ENCODE data around the gene AQP6. TPM values are rescaled to one million over a fixed set of nuclear protein-coding genes. Genes with fewer than 3 reads are reported as not detected.

The AQP6 gene
- total RNA-seq, 6 experiments from 2014 or later: 0.31 to 0.34 TPM; not detected in 4

- TF ChIP-seq POLR2A (IDR thresholded peaks at IDR 0.05): no peak
- no peak for TF ChIP-seq CTCF (IDR thresholded peaks at IDR 0.05)
- Histone ChIP-seq H3K27me3 (no peaks in the 10 kb centered on the region), H3K9me3 (no peaks in the 10 kb centered on the region), H3K4me3 (no peak overlapping the region), H3K4me1 (peaks cover 0 to 2% (median 0%) of the 10 kb centered on the region in 4 donors), H3K36me3 (no peaks in the 10 kb centered on the region), H3K27ac (no peak overlapping the region)
- DNase-seq (no peak), ATAC-seq (no peak)
- intact Hi-C loops (cut with DNase I): no loop called here
- WGBS (ENCODE audit: insufficient coverage, low coverage, low lambda C conversion rate, missing lambda C conversion rate): 81% methylated on average over 9 of the region's 17 CpGs
Measured at GRCh38 chr12:49975318-49975761, 2.6 kb downstream of the AQP6 start.

- H3K36me3 ChIP-seq: no peaks in the 10 kb centered on the region
- H3K9me3 ChIP-seq: no peaks in the 10 kb centered on the region
- DNase-seq (no peak), ATAC-seq (no peak)
- peaks cover 0 to 12% (median 0%) of the 10 kb centered on the region in 4 donors for H3K4me1 ChIP-seq
- no peaks in the 10 kb centered on the region for H3K27me3 ChIP-seq
- WGBS (ENCODE audit: insufficient coverage, low coverage, low lambda C conversion rate, missing lambda C conversion rate): 50% methylated on average over 2 of the region's 2 CpGs
- TF ChIP-seq CTCF (IDR thresholded peaks at IDR 0.05) (no peak), POLR2A (IDR thresholded peaks at IDR 0.05) (no peak)
- no peak overlapping the region for H3K27ac ChIP-seq
- intact Hi-C loops (cut with DNase I): no loop called here
- no peak overlapping the region for H3K4me3 ChIP-seq
Measured at GRCh38 chr12:49976557-49976956, 3.8 kb downstream of the AQP6 start.

- Histone ChIP-seq H3K36me3 (no peaks in the 10 kb centered on the region), H3K4me1 (peaks cover 0 to 12% (median 0%) of the 10 kb centered on the region in 4 donors), H3K27me3 (no peaks in the 10 kb centered on the region), H3K27ac (no peak overlapping the region), H3K4me3 (no peak overlapping the region), H3K9me3 (no peaks in the 10 kb centered on the region)
- DNase-seq (no peak), ATAC-seq (no peak)
- WGBS (ENCODE audit: insufficient coverage, low coverage, low lambda C conversion rate, missing lambda C conversion rate): 88% methylated on average over 3 of the region's 4 CpGs
- intact Hi-C loops (cut with DNase I): no loop called here
- TF ChIP-seq POLR2A (IDR thresholded peaks at IDR 0.05) (no peak), CTCF (IDR thresholded peaks at IDR 0.05) (no peak)
Measured at GRCh38 chr12:49978125-49978524, 5.4 kb downstream of the AQP6 start.

- TF ChIP-seq POLR2A (IDR thresholded peaks at IDR 0.05): no peak
- no peak for TF ChIP-seq CTCF (IDR thresholded peaks at IDR 0.05)
- Histone ChIP-seq H3K4me3 (no peak overlapping the region), H3K36me3 (no peaks in the 10 kb centered on the region), H3K4me1 (peaks cover 0 to 12% (median 0%) of the 10 kb centered on the region in 4 donors), H3K27ac (no peak overlapping the region), H3K27me3 (no peaks in the 10 kb centered on the region), H3K9me3 (no peaks in the 10 kb centered on the region)
- no peak for DNase-seq
- intact Hi-C loops (cut with DNase I): no loop called here
- no peak for ATAC-seq
- 95% methylated on average over 6 of the region's 10 CpGs for WGBS (ENCODE audit: insufficient coverage, low coverage, low lambda C conversion rate, missing lambda C conversion rate)
Measured at GRCh38 chr12:49979016-49979586, 6.4 kb downstream of the AQP6 start.

Data from right lobe of liver (tissue), 6 donors.